ENCODE data around the gene STX17. TPM values are rescaled to one million over a fixed set of nuclear protein-coding genes. Genes with fewer than 3 reads are reported as not detected.

Gene STX17
- total RNA-seq, 1 donor from 2014 or later: 42.6 TPM

DNA sequence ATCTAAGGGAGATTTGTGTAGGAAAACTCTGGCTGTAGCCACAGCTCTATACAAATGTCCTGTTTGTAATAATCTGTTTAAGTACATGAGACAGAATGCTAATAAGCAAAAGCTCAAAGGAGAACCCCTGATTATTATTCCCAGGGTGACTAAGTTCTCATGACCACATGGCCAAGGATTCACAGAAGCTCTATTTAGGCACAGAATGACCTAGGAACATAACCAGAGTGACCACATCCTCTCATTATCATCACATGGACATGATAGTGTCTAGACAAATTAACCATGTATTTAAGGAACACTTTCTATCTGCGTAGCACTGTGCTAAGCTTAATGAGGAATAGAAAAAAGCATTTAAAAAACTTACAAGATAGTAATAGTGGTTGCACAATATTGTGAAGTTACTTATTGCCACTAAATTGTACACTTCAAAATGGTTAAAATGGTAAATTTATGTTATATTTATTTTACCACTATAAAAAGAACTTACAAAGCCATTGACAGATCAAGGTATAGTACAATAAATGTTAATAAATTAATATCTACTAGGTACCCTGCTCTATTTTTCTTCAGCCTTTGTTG is 56.3 kb downstream of the STX17 start:
- TF ChIP-seq, protein P1, sequence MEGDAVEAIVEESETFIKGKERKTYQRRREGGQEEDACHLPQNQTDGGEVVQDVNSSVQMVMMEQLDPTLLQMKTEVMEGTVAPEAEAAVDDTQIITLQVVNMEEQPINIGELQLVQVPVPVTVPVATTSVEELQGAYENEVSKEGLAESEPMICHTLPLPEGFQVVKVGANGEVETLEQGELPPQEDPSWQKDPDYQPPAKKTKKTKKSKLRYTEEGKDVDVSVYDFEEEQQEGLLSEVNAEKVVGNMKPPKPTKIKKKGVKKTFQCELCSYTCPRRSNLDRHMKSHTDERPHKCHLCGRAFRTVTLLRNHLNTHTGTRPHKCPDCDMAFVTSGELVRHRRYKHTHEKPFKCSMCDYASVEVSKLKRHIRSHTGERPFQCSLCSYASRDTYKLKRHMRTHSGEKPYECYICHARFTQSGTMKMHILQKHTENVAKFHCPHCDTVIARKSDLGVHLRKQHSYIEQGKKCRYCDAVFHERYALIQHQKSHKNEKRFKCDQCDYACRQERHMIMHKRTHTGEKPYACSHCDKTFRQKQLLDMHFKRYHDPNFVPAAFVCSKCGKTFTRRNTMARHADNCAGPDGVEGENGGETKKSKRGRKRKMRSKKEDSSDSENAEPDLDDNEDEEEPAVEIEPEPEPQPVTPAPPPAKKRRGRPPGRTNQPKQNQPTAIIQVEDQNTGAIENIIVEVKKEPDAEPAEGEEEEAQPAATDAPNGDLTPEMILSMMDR (IDR thresholded peaks at IDR 0.05): no peak
- DNase-seq: no peak
- Histone ChIP-seq H3K27me3 (no peaks in the 10 kb centered on the region), H3K36me3 (peaks cover 43% of the 10 kb centered on the region), H3K4me1 (no peaks in the 10 kb centered on the region), H3K9me3 (no peaks in the 10 kb centered on the region), H3K4me3 (no peak overlapping the region), H3K27ac (no peak overlapping the region)
- intact Hi-C loops (cut with DNase I): no loop called here
- no peak for ATAC-seq

DNA sequence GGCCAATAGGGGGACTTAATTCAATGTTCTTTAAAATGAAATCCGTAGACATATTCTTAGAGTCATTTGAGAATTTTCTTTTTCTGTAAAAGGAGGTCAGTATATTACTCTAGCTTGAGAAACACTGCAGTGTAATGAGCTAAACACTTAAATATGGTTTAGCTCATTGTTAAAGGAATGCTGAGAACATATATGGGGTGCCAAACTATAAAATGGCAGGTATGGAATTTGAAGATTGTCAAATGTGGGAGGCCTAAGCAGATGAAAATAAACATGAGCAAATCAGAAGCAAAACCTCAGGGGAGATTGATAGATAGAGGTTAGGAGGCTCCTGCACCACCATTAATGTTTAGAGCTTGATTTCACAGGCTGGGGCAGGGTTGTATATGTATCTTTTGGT is 57.9 kb downstream of the STX17 start:
- no peaks in the 10 kb centered on the region for H3K9me3 ChIP-seq
- no peak overlapping the region for H3K27ac ChIP-seq
- ATAC-seq (no peak), DNase-seq (no peak)
- peaks cover 57% of the 10 kb centered on the region for H3K36me3 ChIP-seq
- no peaks in the 10 kb centered on the region for H3K27me3 ChIP-seq
- H3K4me3 ChIP-seq: no peak overlapping the region
- intact Hi-C loops (cut with DNase I): no loop called here
- no peaks in the 10 kb centered on the region for H3K4me1 ChIP-seq
- TF ChIP-seq, protein P1 (IDR thresholded peaks at IDR 0.05): no peak

- intact Hi-C loops (cut with DNase I): no loop called here
- H3K4me3 ChIP-seq: no peak overlapping the region
- H3K36me3 ChIP-seq: peaks cover 53% of the 10 kb centered on the region
- TF ChIP-seq, protein P1 (IDR thresholded peaks at IDR 0.05): no peak
- DNase-seq (no peak), ATAC-seq (no peak)
- no peaks in the 10 kb centered on the region for H3K9me3 ChIP-seq
- H3K4me1 ChIP-seq: no peaks in the 10 kb centered on the region
- H3K27ac ChIP-seq: no peak overlapping the region
- no peaks in the 10 kb centered on the region for H3K27me3 ChIP-seq
These were observed 59.5 kb downstream of the STX17 start for GRCh38 chr9:99966001-99966400.

DNA sequence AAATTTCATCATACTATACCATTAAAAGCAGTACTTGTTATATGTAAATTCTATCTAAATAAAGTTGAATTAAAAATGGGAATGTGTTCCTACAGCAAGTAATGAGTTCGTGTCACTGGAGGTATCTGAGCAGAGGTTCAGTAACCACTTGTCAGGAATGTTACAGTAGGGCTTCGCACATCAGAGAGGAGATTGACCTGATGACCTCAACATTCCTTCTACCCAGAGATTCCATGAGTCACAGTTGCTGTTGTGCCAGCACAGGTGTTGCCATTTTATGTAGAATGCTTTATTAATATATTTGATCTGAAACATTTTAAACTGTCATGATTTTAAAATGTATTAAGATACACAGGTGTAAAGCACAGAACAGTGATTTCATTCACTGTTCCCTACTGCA is 60.3 kb downstream of the STX17 start:
- intact Hi-C loops (cut with DNase I): no loop called here
- Histone ChIP-seq H3K4me3 (no peak overlapping the region), H3K9me3 (no peaks in the 10 kb centered on the region), H3K27me3 (no peaks in the 10 kb centered on the region), H3K4me1 (no peaks in the 10 kb centered on the region), H3K36me3 (peaks cover 46% of the 10 kb centered on the region), H3K27ac (no peak overlapping the region)
- ATAC-seq (peak; percentile 65), DNase-seq (no peak)
- TF ChIP-seq, protein P1 (IDR thresholded peaks at IDR 0.05): no peak

DNA sequence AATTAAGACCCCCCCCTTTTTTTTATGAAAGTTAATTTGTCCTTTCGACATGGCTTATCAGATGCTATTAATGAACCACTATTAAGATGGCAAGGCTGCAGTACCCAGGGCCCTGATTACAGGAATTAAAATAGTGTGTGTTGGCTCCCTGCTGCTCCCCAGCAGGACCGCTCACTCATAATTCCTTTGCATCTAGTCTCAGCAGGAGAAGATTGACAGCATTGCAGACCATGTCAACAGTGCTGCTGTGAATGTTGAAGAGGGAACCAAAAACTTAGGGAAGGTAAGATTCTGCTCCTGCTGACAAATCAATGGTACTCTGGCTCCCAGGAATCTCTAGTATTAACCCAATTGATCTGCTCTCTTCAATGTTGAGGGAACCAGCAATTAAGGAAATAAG is 61.0 kb downstream of the STX17 start:
- H3K4me1 ChIP-seq: no peaks in the 10 kb centered on the region
- no peak overlapping the region for H3K27ac ChIP-seq
- TF ChIP-seq, protein P1 (IDR thresholded peaks at IDR 0.05): no peak
- ATAC-seq (no peak), DNase-seq (no peak)
- no peaks in the 10 kb centered on the region for H3K27me3 ChIP-seq
- no peak overlapping the region for H3K4me3 ChIP-seq
- no peaks in the 10 kb centered on the region for H3K9me3 ChIP-seq
- H3K36me3 ChIP-seq: peaks cover 46% of the 10 kb centered on the region
- intact Hi-C loops (cut with DNase I): no loop called here

DNA sequence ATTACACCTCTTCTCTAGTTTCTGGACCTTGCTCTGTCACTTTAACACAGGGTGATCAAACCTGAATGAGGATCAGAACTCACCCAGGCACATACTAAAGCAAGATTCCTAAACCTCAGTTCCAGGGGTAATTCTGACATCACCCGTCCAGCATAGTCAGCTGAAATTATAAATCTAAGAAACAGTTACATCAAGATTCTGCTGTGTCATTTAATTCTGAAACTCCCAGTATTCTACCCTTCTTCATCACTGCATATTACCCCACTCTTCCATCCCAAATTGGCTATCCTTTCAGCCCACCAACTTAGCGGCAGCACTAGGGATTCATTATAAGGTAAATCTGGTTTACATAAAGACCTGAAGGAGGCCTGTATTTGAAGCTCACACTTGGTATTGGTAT is 64.0 kb downstream of the STX17 start:
- Histone ChIP-seq H3K27ac (no peak overlapping the region), H3K9me3 (no peaks in the 10 kb centered on the region), H3K4me3 (no peak overlapping the region), H3K36me3 (peaks cover 35% of the 10 kb centered on the region), H3K27me3 (no peaks in the 10 kb centered on the region), H3K4me1 (no peaks in the 10 kb centered on the region)
- TF ChIP-seq, protein P1 (IDR thresholded peaks at IDR 0.05): no peak
- intact Hi-C loops (cut with DNase I): no loop called here
- DNase-seq (no peak), ATAC-seq (no peak)

All from upper lobe of right lung (tissue), 1 donor.